HepG2 (cell line): ENCODE results near the gene PLXND1. TPM values are rescaled to one million over a fixed set of nuclear protein-coding genes. Genes with fewer than 3 reads are reported as not detected.

Experiments used
- DMTF1 ChIP-seq: sonication (generic); formaldehyde crosslinking; IDR thresholded peaks from 2 replicates; pipeline ENCODE4 v1.4.0; 2020; ENCODE audit warnings: mild to moderate bottlenecking, missing genetic modification reagents
- JUN ChIP-seq: sonication (generic); formaldehyde crosslinking; IDR thresholded peaks from 2 replicates; pipeline ENCODE4 v1.4.0; 2020; ENCODE audit warnings: mild to moderate bottlenecking, missing genetic modification reagents
- MAFG ChIP-seq: sonication (generic); formaldehyde crosslinking; IDR thresholded peaks from 2 replicates; pipeline ENCODE4 v1.5.1; 2020; ENCODE audit warnings: mild to moderate bottlenecking, missing genetic modification reagents
- MLXIP ChIP-seq: sonication (generic); formaldehyde crosslinking; IDR thresholded peaks from 2 replicates; pipeline ENCODE4 v1.9.0; 2021; ENCODE audit warnings: missing genetic modification reagents, borderline replicate concordance
- PRDM10 ChIP-seq: sonication (generic); formaldehyde crosslinking; IDR thresholded peaks from 2 replicates; pipeline ENCODE4 v1.4.0; 2020; ENCODE audit warnings: low read depth, missing genetic modification reagents
- TBP ChIP-seq: sonication (generic); formaldehyde crosslinking; IDR thresholded peaks from 2 replicates; pipeline ENCODE4 v1.5.0; 2020; ENCODE audit warnings: missing genetic modification reagents
- ZNF12 ChIP-seq: sonication (generic); formaldehyde crosslinking; IDR thresholded peaks from 2 replicates; pipeline ENCODE4 v1.5.0; 2020; ENCODE audit warnings: missing genetic modification reagents
- ZNF562 ChIP-seq: sonication (generic); formaldehyde crosslinking; IDR thresholded peaks from 2 replicates; pipeline ENCODE4 v1.8.0; 2022; ENCODE audit warnings: missing genetic modification reagents, borderline replicate concordance
- ZNF574 ChIP-seq: sonication (generic); formaldehyde crosslinking; IDR thresholded peaks from 2 replicates; pipeline ENCODE4 v1.4.0; 2020; ENCODE audit warnings: missing genetic modification reagents
- ZNF703 ChIP-seq: sonication (generic); formaldehyde crosslinking; IDR thresholded peaks from 2 replicates; pipeline ENCODE4 v1.5.1; 2020; ENCODE audit warnings: missing genetic modification reagents, mild to moderate bottlenecking, moderate library complexity, borderline replicate concordance
- ZNF713 ChIP-seq: sonication (generic); formaldehyde crosslinking; IDR thresholded peaks from 2 replicates; pipeline ENCODE4 v1.4.0; 2020; ENCODE audit warnings: mild to moderate bottlenecking, missing genetic modification reagents
- polyA plus RNA-seq, 8 experiments: library from polyadenylated mRNA; depleted of rRNA in 3 of 8; stranded (reverse) in 7 of 8; unstranded in 1 of 8; fragments of >200 nt; fragmentation: Illumina TruSeq in 4 of 8; extraction: Trizol in 4 of 8; gene quantifications; 2 replicates each; pipeline versions ENCODE4 v1.2.1 to v1.2.3, GENCODE V29; 2011 to 2016; ENCODE audit warnings: low read depth in 4 of 8, missing spikeins in 1 of 8, mixed read lengths in 1 of 8; ENCODE audit not compliant: insufficient read depth in 1 of 8
- total RNA-seq, 5 experiments: library from RNA; depleted of rRNA; stranded (reverse); fragments of >200 nt; fragmentation: Illumina TruSeq; extraction: Trizol; gene quantifications; 2 replicates each; pipeline ENCODE4 v1.2.3, GENCODE V29; 2016; ENCODE audit warnings: low read depth in 1 of 5
- TF ChIP-seq, protein P1 (sequence below): sonication (generic); formaldehyde crosslinking; IDR thresholded peaks from 2 replicates; pipeline ENCODE4 v1.8.0; 2022; ENCODE audit warnings: mild to moderate bottlenecking, missing genetic modification reagents, moderate library complexity
- TF ChIP-seq, protein P2 (sequence below): IDR thresholded peaks from 2 replicates; pipeline ENCODE4 v1.6.1; 2012; ENCODE audit warnings: low read depth, low read length, improper control_type of control experiment

PLXND1 gene
- total and polyA plus RNA-seq, 2 of the 13 experiments (the other 11 are each of a cell fraction or from before 2014, with no cell fraction given): 15.9 to 42.0 TPM

GRCh38 chr3:129627350-129628168 is 21.1 kb upstream of the PLXND1 start (continued):
- TF ChIP-seq, protein P1, sequence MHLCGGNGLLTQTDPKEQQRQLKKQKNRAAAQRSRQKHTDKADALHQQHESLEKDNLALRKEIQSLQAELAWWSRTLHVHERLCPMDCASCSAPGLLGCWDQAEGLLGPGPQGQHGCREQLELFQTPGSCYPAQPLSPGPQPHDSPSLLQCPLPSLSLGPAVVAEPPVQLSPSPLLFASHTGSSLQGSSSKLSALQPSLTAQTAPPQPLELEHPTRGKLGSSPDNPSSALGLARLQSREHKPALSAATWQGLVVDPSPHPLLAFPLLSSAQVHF (CRISPR knock-in tag): no peak
- no peak for TF ChIP-seq ZNF12 (CRISPR knock-in tag)
- no peak; the same call in 1 of the 2 replicates for TF ChIP-seq ZNF574 (CRISPR knock-in tag)
- TF ChIP-seq MLXIP (CRISPR knock-in tag): no peak
- no peak for TF ChIP-seq TBP (CRISPR knock-in tag)
- TF ChIP-seq PRDM10 (CRISPR knock-in tag): no peak
- no peak for TF ChIP-seq ZNF713 (CRISPR knock-in tag)
- TF ChIP-seq, protein P2, sequence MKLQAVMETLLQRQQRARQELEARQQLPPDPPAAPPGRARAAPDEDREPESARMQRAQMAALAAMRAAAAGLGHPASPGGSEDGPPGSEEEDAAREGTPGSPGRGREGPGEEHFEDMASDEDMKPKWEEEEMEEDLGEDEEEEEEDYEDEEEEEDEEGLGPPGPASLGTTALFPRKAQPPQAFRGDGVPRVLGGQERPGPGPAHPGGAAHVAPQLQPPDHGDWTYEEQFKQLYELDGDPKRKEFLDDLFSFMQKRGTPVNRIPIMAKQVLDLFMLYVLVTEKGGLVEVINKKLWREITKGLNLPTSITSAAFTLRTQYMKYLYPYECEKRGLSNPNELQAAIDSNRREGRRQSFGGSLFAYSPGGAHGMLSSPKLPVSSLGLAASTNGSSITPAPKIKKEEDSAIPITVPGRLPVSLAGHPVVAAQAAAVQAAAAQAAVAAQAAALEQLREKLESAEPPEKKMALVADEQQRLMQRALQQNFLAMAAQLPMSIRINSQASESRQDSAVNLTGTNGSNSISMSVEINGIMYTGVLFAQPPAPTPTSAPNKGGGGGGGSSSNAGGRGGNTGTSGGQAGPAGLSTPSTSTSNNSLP: no peak
- no peak for TF ChIP-seq JUN (CRISPR knock-in tag)
- TF ChIP-seq MAFG: no peak
- no peak for TF ChIP-seq ZNF562
- 0 out of 2 replicates have a peak, but pooled peaks have one; percentile 65 for TF ChIP-seq ZNF703 (CRISPR knock-in tag)
- TF ChIP-seq DMTF1: no peak
